ENCODE data around the gene RC3H2. TPM values are rescaled to one million over a fixed set of nuclear protein-coding genes. Genes with fewer than 3 reads are reported as not detected.

The RC3H2 gene
- total and polyA plus RNA-seq, 10 of the 15 experiments (the other 5 are each of a cell fraction or from before 2014, with no cell fraction given), result 7.2 to 25.5 (median 16.1) TPM

DNA sequence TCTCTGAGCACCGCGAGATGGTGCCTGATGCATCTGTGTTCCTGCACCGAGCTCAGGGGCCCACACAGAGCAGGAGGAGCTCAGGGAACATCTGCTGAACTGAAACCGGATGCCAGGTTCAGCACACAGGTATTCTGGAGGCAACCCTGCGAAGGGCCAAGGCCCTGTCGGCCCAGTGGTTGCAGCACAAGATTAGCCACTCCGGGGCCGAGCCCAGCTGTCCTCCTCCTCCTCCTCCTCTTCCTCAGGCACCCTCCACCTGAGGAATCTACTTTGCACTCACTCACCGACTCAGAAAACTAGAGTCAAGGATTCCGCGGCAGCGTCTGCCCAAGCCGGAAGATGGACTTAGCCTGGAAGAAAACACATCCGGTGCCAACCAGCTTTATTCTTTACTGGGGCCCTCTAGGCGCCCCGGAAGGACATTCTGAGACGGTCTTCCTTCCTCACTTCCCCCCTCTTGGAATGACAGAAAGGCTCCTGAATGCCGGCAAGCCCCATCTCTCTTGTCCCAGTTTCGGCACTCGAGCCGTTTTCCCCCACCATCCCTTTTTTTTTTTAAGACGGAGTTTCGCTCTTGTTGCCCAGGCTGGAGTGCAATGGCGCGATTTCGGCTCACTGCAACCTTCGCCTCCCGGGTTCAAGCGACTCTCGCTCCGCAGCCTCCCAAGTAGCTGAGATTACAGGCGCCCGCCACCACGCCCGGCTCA is 8.0 kb upstream of the RC3H2 start, which contains the start of gene ZBTB6 (continued):
- TF ChIP-seq MXI1 (IDR thresholded peaks at IDR 0.05; ENCODE audit: low read depth, low read length) (peak; percentile 75), FOXM1 (IDR thresholded peaks at IDR 0.05; ENCODE audit: low read depth, low read length) (peak; percentile 38; the same call in 1 of the 2 replicates), SP1 (IDR thresholded peaks at IDR 0.05; ENCODE audit: low read depth, low read length) (no peak), EZH2 (IDR thresholded peaks at IDR 0.05; ENCODE audit: borderline replicate concordance, control insufficient read depth, low read depth, low read length) (no peak), RCOR1 (conservative IDR thresholded peaks at IDR 0.05; ENCODE audit: low read depth, low read length) (no peak; the same call in 1 of the 2 replicates), SIN3A (IDR thresholded peaks at IDR 0.05; ENCODE audit: low read depth, low read length) (0 out of 2 replicates have a peak, but pooled peaks have one; percentile 56), MEF2A (IDR thresholded peaks at IDR 0.05; ENCODE audit: insufficient read depth, low read depth, low read length) (0 out of 2 replicates have a peak, but pooled peaks have one; percentile 6), TCF3 (IDR thresholded peaks at IDR 0.05; ENCODE audit: borderline replicate concordance, insufficient read depth, low read depth, low read length) (peak; percentile 86), ATF2 (IDR thresholded peaks at IDR 0.05; ENCODE audit: low read length) (no peak), POLR2A (IDR thresholded peaks at IDR 0.05; ENCODE audit: low read depth, low read length) (peak; percentile 92), SIX5 (IDR thresholded peaks at IDR 0.05; ENCODE audit: low read depth, low read length, severe bottlenecking) (peak; percentile 43), ZNF24 (IDR thresholded peaks at IDR 0.05) (peak; percentile 39; the same call in 1 of the 2 replicates), SKIL (IDR thresholded peaks at IDR 0.05; ENCODE audit: low read depth, poor library complexity, severe bottlenecking) (no peak), POLR2AphosphoS5 (IDR thresholded peaks at IDR 0.05; ENCODE audit: low read length) (peak; percentile 97), FOS (IDR thresholded peaks at IDR 0.05; ENCODE audit: borderline replicate concordance, extremely low read depth, insufficient read length) (no peak), ZNF622 (IDR thresholded peaks at IDR 0.05) (no peak), PAX8 (IDR thresholded peaks at IDR 0.05) (no peak), SMARCA5 (IDR thresholded peaks at IDR 0.05) (no peak), E2F8 (IDR thresholded peaks at IDR 0.05; ENCODE audit: low read depth, partially characterized antibody) (peak; percentile 94)
- TF ChIP-seq, protein P1, sequence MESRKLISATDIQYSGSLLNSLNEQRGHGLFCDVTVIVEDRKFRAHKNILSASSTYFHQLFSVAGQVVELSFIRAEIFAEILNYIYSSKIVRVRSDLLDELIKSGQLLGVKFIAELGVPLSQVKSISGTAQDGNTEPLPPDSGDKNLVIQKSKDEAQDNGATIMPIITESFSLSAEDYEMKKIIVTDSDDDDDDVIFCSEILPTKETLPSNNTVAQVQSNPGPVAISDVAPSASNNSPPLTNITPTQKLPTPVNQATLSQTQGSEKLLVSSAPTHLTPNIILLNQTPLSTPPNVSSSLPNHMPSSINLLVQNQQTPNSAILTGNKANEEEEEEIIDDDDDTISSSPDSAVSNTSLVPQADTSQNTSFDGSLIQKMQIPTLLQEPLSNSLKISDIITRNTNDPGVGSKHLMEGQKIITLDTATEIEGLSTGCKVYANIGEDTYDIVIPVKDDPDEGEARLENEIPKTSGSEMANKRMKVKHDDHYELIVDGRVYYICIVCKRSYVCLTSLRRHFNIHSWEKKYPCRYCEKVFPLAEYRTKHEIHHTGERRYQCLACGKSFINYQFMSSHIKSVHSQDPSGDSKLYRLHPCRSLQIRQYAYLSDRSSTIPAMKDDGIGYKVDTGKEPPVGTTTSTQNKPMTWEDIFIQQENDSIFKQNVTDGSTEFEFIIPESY (IDR thresholded peaks at IDR 0.05), result no peak
- TF ChIP-seq, protein P2, sequence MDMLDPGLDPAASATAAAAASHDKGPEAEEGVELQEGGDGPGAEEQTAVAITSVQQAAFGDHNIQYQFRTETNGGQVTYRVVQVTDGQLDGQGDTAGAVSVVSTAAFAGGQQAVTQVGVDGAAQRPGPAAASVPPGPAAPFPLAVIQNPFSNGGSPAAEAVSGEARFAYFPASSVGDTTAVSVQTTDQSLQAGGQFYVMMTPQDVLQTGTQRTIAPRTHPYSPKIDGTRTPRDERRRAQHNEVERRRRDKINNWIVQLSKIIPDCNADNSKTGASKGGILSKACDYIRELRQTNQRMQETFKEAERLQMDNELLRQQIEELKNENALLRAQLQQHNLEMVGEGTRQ (IDR thresholded peaks at IDR 0.05; ENCODE audit: borderline replicate concordance, low read depth, low read length), result no peak; the same call in 1 of the 2 replicates
